Urinary bladder (tissue), 4 donors: Measurements from ENCODE around the gene ANAPC15. TPM values are rescaled to one million over a fixed set of nuclear protein-coding genes. Genes with fewer than 3 reads are reported as not detected.
A peak's percentile ranks its signal among the peaks of the same experiment; 100 is the strongest.
"Not testable (repeated sequence)": the region's sequence is repeated elsewhere in the genome, so short reads cannot be mapped to it uniquely, and the experiment has no call there.

ENCODE experiments used
- DNase-seq: peaks from one replicate; pipeline ENCODE4 v3.0.0-alpha.2; 2015; ENCODE audit errors: extremely low spot score
- H3K27ac ChIP-seq: one replicate; pipeline ENCODE4 v1.5.1; 2013; ENCODE audit warnings: low read depth, mild to moderate bottlenecking, moderate library complexity
- H3K36me3 ChIP-seq: one replicate; pipeline ENCODE4 v1.6.1; 2013; ENCODE audit warnings: mild to moderate bottlenecking, moderate library complexity; ENCODE audit not compliant: insufficient read depth
- H3K4me1 ChIP-seq: one replicate; pipeline ENCODE4 v1.6.1; 2013; ENCODE audit warnings: mild to moderate bottlenecking, moderate library complexity; ENCODE audit not compliant: insufficient read depth
- H3K4me3 ChIP-seq: one replicate; pipeline ENCODE4 v1.5.1; 2013; ENCODE audit warnings: low read depth, low read length
- WGBS: extraction: QIAGEN DNeasy Blood & Tissue Kit; methylation state at CpG from one replicate; pipeline ENCODE4 v1.1.7; 2013; 5-methylcytosine and 5-hydroxymethylcytosine counted together
- polyA plus RNA-seq: library from polyadenylated mRNA; stranded (reverse); fragments of 200-250 nt; gene quantifications from one replicate; pipeline ENCODE4 v1.2.3, GENCODE V29; 2013
- total RNA-seq: library from RNA; depleted of rRNA; stranded (reverse); fragments of >200 nt; gene quantifications from one replicate; pipeline ENCODE4 v1.2.3, GENCODE V29; 2014
- donor health status: healthy with polysubstance abuse.
- donor health status: healthy.

The ANAPC15 gene
- total RNA-seq (7.7 TPM), polyA plus RNA-seq (54.9 TPM)

GRCh38 chr11:72112143-72112977 lies at the start of gene ANAPC15:
Gene ANAPC15, minus strand, starts transcription at chr11:72112695. Its CDS starts 1,419 bp downstream, at chr11:72111276.
- Histone ChIP-seq H3K4me1 (no peaks in the 10 kb centered on the region), H3K36me3 (no peaks in the 10 kb centered on the region), H3K27ac (peak within 1 kb of the TSS; percentile 91), H3K4me3 (peak within 1 kb of the TSS; percentile 46)
- peak; percentile 100 for DNase-seq
- under 1% methylated on average over 49 of the region's 49 CpGs for WGBS

- WGBS, result 33% methylated on average over 2 of the region's 2 CpGs
- Histone ChIP-seq H3K4me3 (no peak overlapping the region), H3K36me3 (no peaks in the 10 kb centered on the region), H3K27ac (no peak overlapping the region), H3K4me1 (no peaks in the 10 kb centered on the region)
- DNase-seq, result no peak
Measured at GRCh38 chr11:72160319-72160718, 47.8 kb upstream of the ANAPC15 start.

- 86% methylated on average over 4 of the region's 4 CpGs for WGBS
- Histone ChIP-seq H3K36me3 (no peaks in the 10 kb centered on the region), H3K27ac (no peak overlapping the region), H3K4me3 (no peak overlapping the region), H3K4me1 (no peaks in the 10 kb centered on the region)
- no peak for DNase-seq
Measured at GRCh38 chr11:72157131-72157530, 44.6 kb upstream of the ANAPC15 start.

- Histone ChIP-seq H3K4me1 (no peaks in the 10 kb centered on the region), H3K4me3 (no peak overlapping the region), H3K36me3 (no peaks in the 10 kb centered on the region), H3K27ac (no peak overlapping the region)
- 89% methylated on average over 4 of the region's 4 CpGs for WGBS
- no peak for DNase-seq
Measured at GRCh38 chr11:72155751-72156150, 43.3 kb upstream of the ANAPC15 start.

- H3K36me3 ChIP-seq, result no peaks in the 10 kb centered on the region
- DNase-seq, result no peak
- H3K4me1 ChIP-seq, result no peaks in the 10 kb centered on the region
- H3K4me3 ChIP-seq, result no peak overlapping the region
- WGBS, result 85% methylated on average over 3 of the region's 3 CpGs
- H3K27ac ChIP-seq, result no peak overlapping the region
Measured at GRCh38 chr11:72154816-72155215, 42.3 kb upstream of the ANAPC15 start.

GRCh38 chr11:72153874-72154273 lies 41.4 kb upstream of the ANAPC15 start:
- not testable (repeated sequence) for H3K36me3 ChIP-seq, DNase-seq, H3K27ac ChIP-seq, H3K4me1 ChIP-seq, H3K4me3 ChIP-seq
- WGBS, result 80% methylated on average over 6 of the region's 6 CpGs

- 84% methylated on average over 4 of the region's 4 CpGs for WGBS
- H3K4me1 ChIP-seq, result no peaks in the 10 kb centered on the region
- DNase-seq, result no peak
Measured at GRCh38 chr11:72150882-72151281, 38.4 kb upstream of the ANAPC15 start.

GRCh38 chr11:72146625-72147024 lies 34.1 kb upstream of the ANAPC15 start:
- H3K36me3 ChIP-seq, result no peaks in the 10 kb centered on the region
- no peak for DNase-seq
- no peak overlapping the region for H3K27ac ChIP-seq
- no peaks in the 10 kb centered on the region for H3K4me1 ChIP-seq
- 37% methylated on average over 2 of the region's 2 CpGs for WGBS
- H3K4me3 ChIP-seq, result no peak overlapping the region

More at GRCh38 chr11:72150882-72151281, 38.4 kb upstream of the ANAPC15 start:
- H3K27ac ChIP-seq, result no peak overlapping the region
- H3K36me3 ChIP-seq, result no peaks in the 10 kb centered on the region
- H3K4me3 ChIP-seq, result no peak overlapping the region

- no peaks in the 10 kb centered on the region for H3K36me3 ChIP-seq
- WGBS, result 66% methylated on average over 4 of the region's 4 CpGs
- no peak overlapping the region for H3K27ac ChIP-seq
- no peak overlapping the region for H3K4me3 ChIP-seq
- H3K4me1 ChIP-seq, result no peaks in the 10 kb centered on the region
- DNase-seq, result no peak
Measured at GRCh38 chr11:72144807-72145565, 32.5 kb upstream of the ANAPC15 start.

- H3K36me3 ChIP-seq, H3K27ac ChIP-seq, H3K4me1 ChIP-seq, H3K4me3 ChIP-seq, DNase-seq: not testable (repeated sequence)
- WGBS, result 48% methylated on average over 1 of the region's 1 CpG
Measured at GRCh38 chr11:72142543-72142942, 30.0 kb upstream of the ANAPC15 start.

- H3K36me3 ChIP-seq, H3K4me1 ChIP-seq, H3K27ac ChIP-seq, DNase-seq, H3K4me3 ChIP-seq: not testable (repeated sequence)
- whole genome bisulfite sequencing, result 8% methylated on average over 1 of the region's 1 CpG
Measured at GRCh38 chr11:72142086-72142485, 29.6 kb upstream of the ANAPC15 start.

GRCh38 chr11:72141066-72141465 lies 28.6 kb upstream of the ANAPC15 start:
- Histone ChIP-seq H3K36me3 (no peaks in the 10 kb centered on the region), H3K27ac (no peak overlapping the region), H3K4me1 (no peaks in the 10 kb centered on the region), H3K4me3 (no peak overlapping the region)
- WGBS, result 72% methylated on average over 3 of the region's 3 CpGs
- no peak for DNase-seq

GRCh38 chr11:72140661-72141060 lies 28.2 kb upstream of the ANAPC15 start:
- DNase-seq, result no peak
- 93% methylated on average over 2 of the region's 2 CpGs for WGBS
- Histone ChIP-seq H3K36me3 (no peaks in the 10 kb centered on the region), H3K4me1 (no peaks in the 10 kb centered on the region), H3K4me3 (no peak overlapping the region), H3K27ac (no peak overlapping the region)

GRCh38 chr11:72139500-72139899 lies 27.0 kb upstream of the ANAPC15 start:
- WGBS, result 92% methylated on average over 11 of the region's 11 CpGs

More at GRCh38 chr11:72139500-72139899, 27.0 kb upstream of the ANAPC15 start:
- Histone ChIP-seq H3K36me3 (no peaks in the 10 kb centered on the region), H3K27ac (no peak overlapping the region), H3K4me3 (no peak overlapping the region), H3K4me1 (no peaks in the 10 kb centered on the region)
- no peak for DNase-seq
